HG03521 (cell line): ENCODE data around the gene RNF181.
"Not testable (repeated sequence)": the region's sequence is repeated elsewhere in the genome, so short reads cannot be mapped to it uniquely, and the experiment has no call there.

Experiments used
- ATAC-seq: cut with Tn5 transposase; IDR thresholded peaks from one replicate; pipeline ENCODE4 v1.9.1; 2021; ENCODE audit warnings: mild to moderate bottlenecking, moderate library complexity; ENCODE audit not compliant: unreplicated experiment

Gene RNF181

GRCh38 chr2:85611705-85612587 lies 16.4 kb downstream of the RNF181 start, which contains the start of gene C2orf68:
C2orf68 (minus strand) TSS chr2:85612066; CDS start chr2:85611984, 82 bp downstream.
- peak; percentile 62 for ATAC-seq

- ATAC-seq: no peak
Observed at GRCh38 chr2:85613717-85614515, 18.4 kb downstream of the RNF181 start.

- not testable (repeated sequence) for ATAC-seq
Observed at GRCh38 chr2:85614757-85615156, 19.2 kb downstream of the RNF181 start.

GRCh38 chr2:85615413-85615728 lies 19.8 kb downstream of the RNF181 start:
- ATAC-seq: no peak

GRCh38 chr2:85617723-85618122 lies 22.2 kb downstream of the RNF181 start:
- ATAC-seq: not testable (repeated sequence)

GRCh38 chr2:85619617-85620016 lies 24.1 kb downstream of the RNF181 start:
- ATAC-seq: no peak

GRCh38 chr2:85621338-85621737 lies 25.8 kb downstream of the RNF181 start:
- no peak for ATAC-seq

GRCh38 chr2:85623991-85624390 lies 28.4 kb downstream of the RNF181 start:
- ATAC-seq: no peak

GRCh38 chr2:85628658-85629057 lies 33.1 kb downstream of the RNF181 start:
- ATAC-seq: no peak

- no peak for ATAC-seq
Observed at GRCh38 chr2:85631316-85631715, 35.8 kb downstream of the RNF181 start.

GRCh38 chr2:85635011-85635410 lies 39.5 kb downstream of the RNF181 start:
- ATAC-seq: no peak

GRCh38 chr2:85635636-85636035 lies 40.1 kb downstream of the RNF181 start:
- no peak for ATAC-seq

GRCh38 chr2:85642725-85643124 lies 47.2 kb downstream of the RNF181 start:
- peak; percentile 72 for ATAC-seq

- ATAC-seq: no peak
Observed at GRCh38 chr2:85644909-85645308, 49.4 kb downstream of the RNF181 start.

- no peak for ATAC-seq
Observed at GRCh38 chr2:85646166-85646565, 50.6 kb downstream of the RNF181 start.
